CD14-positive monocyte (primary cell): ENCODE measurements around the gene PBX4. TPM values are rescaled to one million over a fixed set of nuclear protein-coding genes. Genes with fewer than 3 reads are reported as not detected.
A peak's percentile ranks its signal among the peaks of the same experiment; 100 is the strongest.

ENCODE experiments used
- DNase-seq, 3 donors: peaks; one replicate each; pipeline ENCODE4 v3.0.0-alpha.2; 2011 to 2022
- H2AFZ ChIP-seq: 2 replicates; pipeline ENCODE4 v1.6.0; 2012; ENCODE audit warnings: mild to moderate bottlenecking, low read depth, low read length, inconsistent platforms; ENCODE audit not compliant: insufficient read depth, poor library complexity, severe bottlenecking
- H3K27ac ChIP-seq, 2 donors: 1 replicate in 1 of 2; 2 replicates in 1 of 2; pipeline ENCODE4 v1.5.1; 2012 to 2013; ENCODE audit warnings: low read length in 2 of 2, control low read depth in 1 of 2, inconsistent platforms in 1 of 2, low read depth in 1 of 2, mild to moderate bottlenecking in 1 of 2
- H3K27me3 ChIP-seq, 2 donors: one replicate each; pipeline versions ENCODE4 v1.6.0 to v1.6.1; 2011 to 2013; ENCODE audit warnings: low read length in 2 of 2; ENCODE audit not compliant: control insufficient read depth in 2 of 2, insufficient read depth in 2 of 2
- H3K36me3 ChIP-seq, 2 donors: replicated peaks in 1 of 2; 1 replicate in 1 of 2; 2 replicates in 1 of 2; pipeline versions ENCODE4 v1.5.1 to v1.6.1; 2012 to 2013; ENCODE audit warnings: low read length in 2 of 2, control low read depth in 1 of 2, inconsistent platforms in 1 of 2, mild to moderate bottlenecking in 1 of 2; ENCODE audit not compliant: insufficient read depth in 2 of 2, control insufficient read depth in 1 of 2
- H3K4me1 ChIP-seq, 2 donors: 1 replicate in 1 of 2; 2 replicates in 1 of 2; pipeline versions ENCODE4 v1.5.1 to v1.6.1; 2012 to 2013; ENCODE audit warnings: low read length in 2 of 2, control low read depth in 1 of 2, inconsistent platforms in 1 of 2, mild to moderate bottlenecking in 1 of 2, moderate library complexity in 1 of 2; ENCODE audit not compliant: insufficient read depth in 2 of 2, control insufficient read depth in 1 of 2
- H3K4me2 ChIP-seq: replicated peaks from 2 replicates; pipeline ENCODE3; 2012; ENCODE audit warnings: low read length, moderate library complexity, mild to moderate bottlenecking; ENCODE audit not compliant: poor library complexity, severe bottlenecking; ENCODE audit errors: extremely low read depth
- H3K4me3 ChIP-seq, 3 experiments: fragments of 200-600 bp in 1 of 3; sonication (generic) in 1 of 3; replicated peaks in 1 of 3; 1 replicate in 2 of 3; 2 replicates in 1 of 3; pipeline ENCODE4 v1.5.1; 2011 to 2013; ENCODE audit warnings: low read length in 3 of 3, mild to moderate bottlenecking in 3 of 3, control low read depth in 2 of 3, low read depth in 2 of 3, inconsistent platforms in 1 of 3, moderate library complexity in 1 of 3
- H3K79me2 ChIP-seq: 2 replicates; pipeline ENCODE4 v1.6.0; 2012; ENCODE audit warnings: mild to moderate bottlenecking, control low read depth, inconsistent platforms, low read length, moderate library complexity; ENCODE audit not compliant: insufficient read depth
- H3K9ac ChIP-seq: 2 replicates; pipeline ENCODE4 v1.6.0; 2017; ENCODE audit warnings: low read length, mild to moderate bottlenecking; ENCODE audit not compliant: insufficient read depth, poor library complexity, severe bottlenecking
- H3K9me3 ChIP-seq, 2 donors: replicated peaks in 1 of 2; 1 replicate in 1 of 2; 2 replicates in 1 of 2; pipeline versions ENCODE4 v1.5.1 to v1.6.1; 2012 to 2013; ENCODE audit warnings: low read length in 2 of 2, control low read depth in 1 of 2; ENCODE audit not compliant: control insufficient read depth in 1 of 2, insufficient read depth in 1 of 2
- H4K20me1 ChIP-seq: 2 replicates; pipeline ENCODE4 v1.6.0; 2012; ENCODE audit warnings: mild to moderate bottlenecking, low read length, control low read depth, moderate library complexity; ENCODE audit not compliant: insufficient read depth
- H3K27ac Mint-ChIP-seq, 7 donors: one replicate each; pipeline ENCODE4 v1.8.0; 2020; ENCODE audit warnings: mild to moderate bottlenecking in 7 of 7, mixed read lengths in 7 of 7, moderate library complexity in 6 of 7, inconsistent platforms in 2 of 7
- H3K27me3 Mint-ChIP-seq, 3 donors: one replicate each; pipeline ENCODE4 v1.8.0; 2021 to 2022; ENCODE audit warnings: low read depth in 3 of 3, mild to moderate bottlenecking in 3 of 3, mixed read lengths in 3 of 3, moderate library complexity in 3 of 3, inconsistent platforms in 1 of 3
- H3K36me3 Mint-ChIP-seq, 2 donors: one replicate each; pipeline ENCODE4 v1.8.0; 2020; ENCODE audit warnings: mixed read lengths in 2 of 2, inconsistent platforms in 1 of 2, mild to moderate bottlenecking in 1 of 2
- H3K4me1 Mint-ChIP-seq: one replicate; pipeline ENCODE4 v1.8.0; 2020; ENCODE audit warnings: mild to moderate bottlenecking, mixed read lengths
- H3K4me3 Mint-ChIP-seq, 2 donors: one replicate each; pipeline ENCODE4 v1.8.0; 2020; ENCODE audit warnings: mild to moderate bottlenecking in 2 of 2, mixed read lengths in 2 of 2, moderate library complexity in 1 of 2
- H3K9me3 Mint-ChIP-seq, 7 donors: one replicate each; pipeline ENCODE4 v1.8.0; 2020 to 2022; ENCODE audit warnings: mixed read lengths in 7 of 7, mild to moderate bottlenecking in 6 of 7, moderate library complexity in 6 of 7, inconsistent platforms in 2 of 7
- WGBS: methylation state at CpG from one replicate; pipeline ENCODE4 v1.1.5; 2013; ENCODE audit warnings: missing lambda C conversion rate; ENCODE audit not compliant: insufficient coverage; 5-methylcytosine and 5-hydroxymethylcytosine counted together
- intact Hi-C, 2 donors: fragments of 100-400 bp; cut with micrococcal nuclease; formaldehyde crosslinking; loops; one replicate each; pipeline versions ENCODE4 v1.15.0 to v1.15.1; 2023
- polyA plus RNA-seq, 3 donors: library from polyadenylated mRNA; depleted of rRNA in 1 of 3; unstranded in 2 of 3; stranded (reverse) in 1 of 3; fragments of 300-500 nt in 2 of 3; fragments of >200 nt in 1 of 3; fragmentation: Illumina TruSeq in 2 of 3; gene quantifications; 1 replicate in 2 of 3; 2 replicates in 1 of 3; pipeline ENCODE4 v1.2.3, GENCODE V29; 2012 to 2021
- TF ChIP-seq, protein P1 (sequence below): fragments of 200-600 bp; IDR thresholded peaks from one replicate; pipeline ENCODE4 v1.8.0; 2022; ENCODE audit warnings: antibody characterized with exemption, mild to moderate bottlenecking

Gene PBX4
- polyA plus RNA-seq, 3 donors: 2.4 TPM; not detected in 2

DNA sequence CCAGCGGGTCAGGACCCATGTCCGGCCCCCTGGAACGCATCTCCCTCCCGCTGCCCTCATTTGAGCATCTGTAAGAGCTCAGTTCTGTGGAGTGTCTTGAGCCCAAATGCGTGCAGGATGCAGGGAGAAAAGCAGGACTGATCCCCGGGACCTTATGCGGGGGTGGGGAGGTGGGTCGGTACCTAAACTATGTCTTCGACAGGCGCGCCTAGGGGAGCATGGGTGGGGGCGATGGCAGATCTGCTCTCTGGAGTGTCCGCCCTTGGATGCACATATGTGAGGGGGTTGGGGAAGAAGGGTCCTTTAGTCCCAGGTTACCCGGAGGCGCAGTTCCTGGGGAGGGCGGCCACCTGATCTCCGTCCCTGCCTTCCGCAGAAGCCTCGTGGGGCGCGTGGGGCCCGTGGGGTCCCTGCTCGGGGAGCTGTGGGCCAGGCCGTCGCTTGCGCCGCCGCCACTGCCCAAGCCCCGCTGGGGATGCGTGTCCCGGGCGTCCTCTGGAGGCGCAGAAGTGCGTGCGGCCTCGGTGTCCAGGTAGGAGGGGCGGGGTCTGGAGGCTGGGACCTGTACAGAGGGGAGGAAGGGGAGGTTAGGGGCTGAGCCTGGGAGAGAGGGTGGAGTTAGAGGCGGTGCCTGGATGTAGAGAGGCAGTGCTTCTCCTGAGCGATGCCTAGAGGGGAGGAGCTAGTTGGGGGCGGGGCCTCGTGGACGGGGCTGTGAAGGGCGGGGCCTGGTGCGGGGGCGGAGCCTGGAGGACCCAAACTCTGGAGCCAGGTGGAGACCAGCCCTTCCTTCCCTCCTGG lies 77.6 kb downstream of the PBX4 start:
- Mint-ChIP-seq H3K27me3 (peaks cover 37 to 59% (median 50%) of the 10 kb centered on the region in 3 donors), H3K9me3 (peaks cover 6 to 40% (median 21%) of the 10 kb centered on the region in 7 donors), H3K27ac (peak overlapping the region in 3 of 7 donors; percentile 20 to 87 (median 23)), H3K4me1 (peaks cover 37% of the 10 kb centered on the region), H3K36me3 (peaks cover 0 to 2% of the 10 kb centered on the region in 2 donors), H3K4me3 (peak overlapping the region; percentile 76 to 82)
- peak; percentile 32 to 44 (median 42) for DNase-seq
- Histone ChIP-seq H3K27ac (no peak overlapping the region), H3K4me1 (peaks cover 33 to 40% of the 10 kb centered on the region in 2 donors), H4K20me1 (no peaks in the 10 kb centered on the region), H3K4me2 (peak overlapping the region; percentile 71), H3K79me2 (no peaks in the 10 kb centered on the region), H3K36me3 (no peaks in the 10 kb centered on the region), H3K4me3 (peak overlapping the region in 1 of 3 experiments; percentile 66), H3K9me3 (peaks cover 16 to 23% of the 10 kb centered on the region in 2 donors), H3K27me3 (peaks cover 8 to 43% of the 10 kb centered on the region in 2 donors), H3K9ac (peak overlapping the region; percentile 27), H2AFZ (peak overlapping the region; percentile 74)
- TF ChIP-seq, protein P1, sequence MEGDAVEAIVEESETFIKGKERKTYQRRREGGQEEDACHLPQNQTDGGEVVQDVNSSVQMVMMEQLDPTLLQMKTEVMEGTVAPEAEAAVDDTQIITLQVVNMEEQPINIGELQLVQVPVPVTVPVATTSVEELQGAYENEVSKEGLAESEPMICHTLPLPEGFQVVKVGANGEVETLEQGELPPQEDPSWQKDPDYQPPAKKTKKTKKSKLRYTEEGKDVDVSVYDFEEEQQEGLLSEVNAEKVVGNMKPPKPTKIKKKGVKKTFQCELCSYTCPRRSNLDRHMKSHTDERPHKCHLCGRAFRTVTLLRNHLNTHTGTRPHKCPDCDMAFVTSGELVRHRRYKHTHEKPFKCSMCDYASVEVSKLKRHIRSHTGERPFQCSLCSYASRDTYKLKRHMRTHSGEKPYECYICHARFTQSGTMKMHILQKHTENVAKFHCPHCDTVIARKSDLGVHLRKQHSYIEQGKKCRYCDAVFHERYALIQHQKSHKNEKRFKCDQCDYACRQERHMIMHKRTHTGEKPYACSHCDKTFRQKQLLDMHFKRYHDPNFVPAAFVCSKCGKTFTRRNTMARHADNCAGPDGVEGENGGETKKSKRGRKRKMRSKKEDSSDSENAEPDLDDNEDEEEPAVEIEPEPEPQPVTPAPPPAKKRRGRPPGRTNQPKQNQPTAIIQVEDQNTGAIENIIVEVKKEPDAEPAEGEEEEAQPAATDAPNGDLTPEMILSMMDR: no peak
- intact Hi-C loops: no loop called here
- 3% methylated on average over 41 of the region's 45 CpGs for WGBS

DNA sequence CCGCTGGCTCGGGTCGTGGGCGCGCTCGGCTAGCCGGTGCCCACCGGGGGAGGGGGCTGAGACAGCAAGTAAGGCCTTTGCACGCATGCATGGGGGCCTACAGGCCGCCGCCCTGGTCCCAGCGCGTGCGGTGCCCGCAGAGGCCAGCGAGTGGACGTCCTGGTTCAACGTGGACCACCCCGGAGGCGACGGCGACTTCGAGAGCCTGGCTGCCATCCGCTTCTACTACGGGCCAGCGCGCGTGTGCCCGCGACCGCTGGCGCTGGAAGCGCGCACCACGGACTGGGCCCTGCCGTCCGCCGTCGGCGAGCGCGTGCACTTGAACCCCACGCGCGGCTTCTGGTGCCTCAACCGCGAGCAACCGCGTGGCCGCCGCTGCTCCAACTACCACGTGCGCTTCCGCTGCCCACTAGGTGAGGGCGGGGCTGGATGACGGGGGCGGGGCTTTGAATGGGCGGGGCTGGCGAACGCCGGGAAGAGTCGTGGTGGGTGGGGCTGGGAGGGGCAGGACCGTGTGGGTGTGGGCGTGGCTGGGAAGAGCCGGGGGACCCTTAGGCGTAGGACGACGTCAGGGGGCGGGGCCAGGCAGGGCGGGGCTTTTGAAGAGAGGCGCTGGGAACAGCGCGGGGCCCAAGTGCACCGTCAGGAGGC lies 78.3 kb downstream of the PBX4 start:
- Histone ChIP-seq H3K9ac (no peak overlapping the region), H3K27ac (no peak overlapping the region), H3K4me2 (peak overlapping the region; percentile 71), H3K4me1 (peaks cover 33 to 40% of the 10 kb centered on the region in 2 donors), H3K4me3 (peak overlapping the region in 1 of 3 experiments; percentile 66), H2AFZ (peak overlapping the region; percentile 74), H4K20me1 (no peaks in the 10 kb centered on the region), H3K27me3 (peaks cover 8 to 43% of the 10 kb centered on the region in 2 donors), H3K9me3 (peaks cover 16 to 21% of the 10 kb centered on the region in 2 donors), H3K36me3 (no peaks in the 10 kb centered on the region), H3K79me2 (no peaks in the 10 kb centered on the region)
- peak overlapping the region; percentile 76 to 82 for H3K4me3 Mint-ChIP-seq
- DNase-seq: peak; percentile 58 to 83 (median 75)
- H3K27me3 Mint-ChIP-seq: peaks cover 37 to 59% (median 50%) of the 10 kb centered on the region in 3 donors
- peaks cover 6 to 39% (median 21%) of the 10 kb centered on the region in 7 donors for H3K9me3 Mint-ChIP-seq
- peaks cover 0 to 2% of the 10 kb centered on the region in 2 donors for H3K36me3 Mint-ChIP-seq
- 16% methylated on average over 53 of the region's 74 CpGs for WGBS
- intact Hi-C loops: no loop called here
- peak overlapping the region in 3 of 7 donors; percentile 20 to 87 (median 23) for H3K27ac Mint-ChIP-seq
- TF ChIP-seq, protein P1: no peak
- H3K4me1 Mint-ChIP-seq: peaks cover 37% of the 10 kb centered on the region
